ENCODE data around the gene NFIC.
A peak's percentile ranks its signal among the peaks of the same experiment; 100 is the strongest.
"Not testable (repeated sequence)": the region's sequence is repeated elsewhere in the genome, so short reads cannot be mapped to it uniquely, and the experiment has no call there.

NFIC gene

GRCh38 chr19:3338541-3339181 is 27.7 kb upstream of the NFIC start:
- DNase-seq = no peak

GRCh38 chr19:3340340-3340739 is 26.0 kb upstream of the NFIC start:
- no peak for DNase-seq

GRCh38 chr19:3342246-3342645 is 24.1 kb upstream of the NFIC start:
- no peak for DNase-seq

GRCh38 chr19:3342962-3343361 is 23.4 kb upstream of the NFIC start:
- not testable (repeated sequence) for DNase-seq

GRCh38 chr19:3343619-3344502 is 22.5 kb upstream of the NFIC start:
- DNase-seq = peak; percentile 49

- DNase-seq = no peak
These were observed 21.5 kb upstream of the NFIC start for GRCh38 chr19:3344608-3345598.

GRCh38 chr19:3345850-3346460 is 20.4 kb upstream of the NFIC start:
- DNase-seq = no peak

GRCh38 chr19:3346677-3347353 is 19.6 kb upstream of the NFIC start:
- no peak for DNase-seq

GRCh38 chr19:3348042-3348441 is 18.3 kb upstream of the NFIC start:
- no peak for DNase-seq

GRCh38 chr19:3348469-3348868 is 17.9 kb upstream of the NFIC start:
- DNase-seq = not testable (repeated sequence)

GRCh38 chr19:3350014-3350663 is 16.2 kb upstream of the NFIC start:
- DNase-seq = no peak

GRCh38 chr19:3351702-3352447 is 14.5 kb upstream of the NFIC start:
- no peak for DNase-seq

GRCh38 chr19:3353493-3353892 is 12.9 kb upstream of the NFIC start:
- no peak for DNase-seq

GRCh38 chr19:3356805-3357204 is 9.6 kb upstream of the NFIC start:
- DNase-seq = no peak

GRCh38 chr19:3357271-3357991 is 9.0 kb upstream of the NFIC start:
- DNase-seq = no peak

- DNase-seq = no peak
These were observed 8.2 kb upstream of the NFIC start for GRCh38 chr19:3357992-3358688.

- no peak for DNase-seq
These were observed 7.7 kb upstream of the NFIC start for GRCh38 chr19:3358689-3359014.

- peak; percentile 20 for DNase-seq
These were observed 7.1 kb upstream of the NFIC start for GRCh38 chr19:3359015-3359918.

Data from OCI-M1 (cell line).